Astrocyte (in vitro differentiated cells and primary cell): ENCODE data around the gene LRRC28.

ENCODE experiments used
- EZH2 ChIP-seq: IDR thresholded peaks from 2 replicates; pipeline ENCODE4 v1.6.1; 2012; ENCODE audit warnings: mild to moderate bottlenecking, low read length, inconsistent platforms; ENCODE audit not compliant: insufficient read depth
- TF ChIP-seq, protein P1 (sequence below): IDR thresholded peaks from 2 replicates; pipeline ENCODE4 v1.5.1; 2011; ENCODE audit warnings: low read depth, mild to moderate bottlenecking, inconsistent platforms, low read length, moderate library complexity; ENCODE audit not compliant: insufficient read depth

DNA sequence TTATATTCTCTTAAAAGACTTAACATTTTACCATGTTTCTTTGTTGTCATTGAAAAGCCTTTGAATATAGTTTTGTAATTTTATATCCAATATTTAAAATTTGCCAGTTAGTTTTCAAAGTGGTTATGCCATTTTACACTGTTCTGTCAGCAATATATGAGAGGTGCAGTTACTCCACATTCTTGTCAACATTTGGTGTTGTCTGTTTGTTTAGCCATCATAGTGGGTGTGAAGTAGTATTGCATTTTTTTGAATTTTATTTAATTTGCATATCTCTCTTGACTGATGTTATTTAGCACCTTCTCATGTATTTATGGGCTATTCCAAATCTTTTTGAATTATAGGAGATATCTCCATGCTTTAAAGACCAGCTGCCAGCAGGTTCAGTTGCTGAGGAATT, 40.4 kb downstream of the LRRC28 start:
- TF ChIP-seq, protein P1, sequence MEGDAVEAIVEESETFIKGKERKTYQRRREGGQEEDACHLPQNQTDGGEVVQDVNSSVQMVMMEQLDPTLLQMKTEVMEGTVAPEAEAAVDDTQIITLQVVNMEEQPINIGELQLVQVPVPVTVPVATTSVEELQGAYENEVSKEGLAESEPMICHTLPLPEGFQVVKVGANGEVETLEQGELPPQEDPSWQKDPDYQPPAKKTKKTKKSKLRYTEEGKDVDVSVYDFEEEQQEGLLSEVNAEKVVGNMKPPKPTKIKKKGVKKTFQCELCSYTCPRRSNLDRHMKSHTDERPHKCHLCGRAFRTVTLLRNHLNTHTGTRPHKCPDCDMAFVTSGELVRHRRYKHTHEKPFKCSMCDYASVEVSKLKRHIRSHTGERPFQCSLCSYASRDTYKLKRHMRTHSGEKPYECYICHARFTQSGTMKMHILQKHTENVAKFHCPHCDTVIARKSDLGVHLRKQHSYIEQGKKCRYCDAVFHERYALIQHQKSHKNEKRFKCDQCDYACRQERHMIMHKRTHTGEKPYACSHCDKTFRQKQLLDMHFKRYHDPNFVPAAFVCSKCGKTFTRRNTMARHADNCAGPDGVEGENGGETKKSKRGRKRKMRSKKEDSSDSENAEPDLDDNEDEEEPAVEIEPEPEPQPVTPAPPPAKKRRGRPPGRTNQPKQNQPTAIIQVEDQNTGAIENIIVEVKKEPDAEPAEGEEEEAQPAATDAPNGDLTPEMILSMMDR: no peak
- TF ChIP-seq EZH2: no peak
